ENCODE measurements around the gene ATP10A.

GRCh38 chr15:25719101-25719985 lies 143.8 kb downstream of the ATP10A start:
- TF ChIP-seq CTCF (IDR thresholded peaks at IDR 0.05; ENCODE audit: low read length) (no peak), EZH2 (optimal IDR thresholded peaks at IDR 0.05; ENCODE audit: low read depth, low read length) (no peak), EZH2phosphoT487 (IDR thresholded peaks at IDR 0.05; ENCODE audit: low read length) (no peak)

All from MM.1S (cell line).